Measurements from ENCODE around the gene TSR1. TPM values are rescaled to one million over a fixed set of nuclear protein-coding genes. Genes with fewer than 3 reads are reported as not detected.

The TSR1 gene
- 38.5 TPM for polyA plus RNA-seq (ENCODE audit: insufficient read length)
- long read RNA-seq, donor 1, full-length matches to known transcripts, result 4 of 19 reads
- long read RNA-seq, donor 1, partial matches to known transcripts, result 15 of 19 reads
- long read RNA-seq, donor 1, other reads (novel, unspliced or antisense), result 0 of 19 reads
- long read RNA-seq, donor 2, full-length matches to known transcripts, result 3 of 3 reads
- long read RNA-seq, donor 2, partial matches to known transcripts, result 0 of 3 reads
- long read RNA-seq, donor 2, other reads (novel, unspliced or antisense), result 0 of 3 reads
- long read RNA-seq, donor 3, full-length matches to known transcripts, result 2 of 2 reads
- long read RNA-seq, donor 3, partial matches to known transcripts, result 0 of 2 reads
- long read RNA-seq, donor 3, other reads (novel, unspliced or antisense), result 0 of 2 reads
- long read RNA-seq, donor 4, result 0 reads
- long read RNA-seq, donor 5, full-length matches to known transcripts, result 13 of 13 reads
- long read RNA-seq, donor 5, partial matches to known transcripts, result 0 of 13 reads
- long read RNA-seq, donor 5, other reads (novel, unspliced or antisense), result 0 of 13 reads
- long read RNA-seq, donor 6, full-length matches to known transcripts, result 5 of 5 reads
- long read RNA-seq, donor 6, partial matches to known transcripts, result 0 of 5 reads
- long read RNA-seq, donor 6, other reads (novel, unspliced or antisense), result 0 of 5 reads
- long read RNA-seq, donor 7, full-length matches to known transcripts, result 3 of 3 reads
- long read RNA-seq, donor 7, partial matches to known transcripts, result 0 of 3 reads
- long read RNA-seq, donor 7, other reads (novel, unspliced or antisense), result 0 of 3 reads
- long read RNA-seq, donor 8, full-length matches to known transcripts, result 1 of 8 reads
- long read RNA-seq, donor 8, partial matches to known transcripts, result 7 of 8 reads
- long read RNA-seq, donor 8, other reads (novel, unspliced or antisense), result 0 of 8 reads

DNA sequence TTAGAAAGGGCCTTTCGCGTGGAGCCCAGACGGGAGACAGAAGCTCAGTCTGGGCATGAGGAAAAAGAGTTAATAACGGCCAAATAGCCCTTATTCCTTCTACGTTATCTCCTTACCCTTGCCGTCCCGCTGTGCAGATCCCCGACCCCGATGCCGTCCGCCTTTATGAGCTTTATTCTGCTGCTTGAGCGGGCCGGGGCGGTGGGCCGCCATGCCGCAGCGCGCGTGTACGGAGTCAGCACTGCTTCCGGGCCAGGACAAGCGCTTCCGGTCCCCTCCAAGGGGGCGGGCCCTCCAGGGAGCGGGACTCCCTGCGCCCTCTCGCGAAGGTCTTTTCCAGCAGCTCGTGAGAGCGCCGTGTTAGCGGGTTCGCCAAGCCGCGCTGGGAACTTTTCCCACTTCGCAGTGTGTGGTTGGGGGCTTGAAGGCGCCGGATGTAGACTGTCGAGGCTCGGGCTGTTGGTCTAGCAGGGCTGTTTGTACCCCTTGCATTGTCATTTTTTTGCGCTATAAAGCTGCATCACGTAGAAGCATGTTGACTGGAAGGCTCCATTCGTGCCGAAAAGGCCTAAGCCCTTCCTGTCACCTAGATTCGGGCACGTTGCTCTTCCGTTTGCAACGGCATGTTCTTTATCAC lies at the start of gene TSR1:
Gene TSR1 (minus strand): TSS at position 243 of the 637 bp plus-strand sequence. CDS start 30 bp downstream, at position 213.
- peak; percentile 91 for DNase-seq

DNA sequence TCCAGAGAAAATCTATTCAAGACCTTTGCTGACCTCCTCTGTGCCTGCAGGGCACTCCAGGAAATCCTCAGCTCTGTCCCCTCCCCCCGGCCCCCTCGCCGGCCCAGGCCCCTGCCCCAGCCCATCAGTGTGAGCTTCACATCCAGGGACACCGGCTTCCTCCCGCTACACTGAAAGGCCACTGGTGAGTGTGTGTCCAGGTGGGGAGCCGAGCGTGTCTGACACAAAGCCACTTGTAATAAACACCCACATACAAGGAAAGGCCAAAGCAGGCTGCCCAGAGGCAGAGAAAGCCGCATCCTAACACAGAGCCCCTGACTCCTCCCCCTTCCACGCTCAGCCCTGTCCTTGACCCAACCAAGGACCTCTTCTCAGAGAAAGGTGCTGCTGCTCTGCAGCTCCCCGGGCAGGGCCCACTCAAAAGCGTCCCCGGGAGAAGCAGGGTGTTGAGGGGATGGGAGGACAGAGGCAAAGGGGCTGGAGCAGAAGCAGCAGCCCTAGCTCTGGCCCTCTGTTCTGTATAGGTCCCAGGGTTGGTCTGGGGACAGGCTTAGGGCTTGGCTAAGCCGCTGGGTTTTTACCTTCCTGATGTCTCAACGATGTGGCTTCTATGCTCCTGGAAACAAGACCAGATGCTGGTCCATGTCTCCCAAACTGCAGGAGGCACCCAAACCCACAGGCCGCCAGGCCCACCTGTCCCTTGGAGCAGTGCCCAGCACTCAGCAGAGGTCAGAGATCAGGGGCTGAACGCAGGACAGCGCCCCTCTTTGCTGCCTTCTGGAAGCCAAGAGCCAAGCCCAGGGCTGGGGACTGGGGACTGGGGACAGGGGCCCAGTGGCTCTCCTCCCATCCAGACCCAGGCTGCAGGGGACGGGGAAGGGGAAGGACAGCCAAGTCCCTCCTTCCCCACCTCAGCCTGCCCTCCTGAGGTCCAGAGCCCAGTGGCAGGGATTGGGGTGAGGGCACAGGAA lies 49.3 kb upstream of the TSR1 start:
- DNase-seq, result no peak

GRCh38 chr17:2384439-2385127 lies 48.3 kb upstream of the TSR1 start:
- DNase-seq, result no peak

- DNase-seq, result no peak
Observed at GRCh38 chr17:2383628-2384167, 47.4 kb upstream of the TSR1 start.

GRCh38 chr17:2380950-2381649 lies 44.8 kb upstream of the TSR1 start:
- DNase-seq, result no peak

GRCh38 chr17:2380226-2380922 lies 44.1 kb upstream of the TSR1 start:
- no peak for DNase-seq

DNA sequence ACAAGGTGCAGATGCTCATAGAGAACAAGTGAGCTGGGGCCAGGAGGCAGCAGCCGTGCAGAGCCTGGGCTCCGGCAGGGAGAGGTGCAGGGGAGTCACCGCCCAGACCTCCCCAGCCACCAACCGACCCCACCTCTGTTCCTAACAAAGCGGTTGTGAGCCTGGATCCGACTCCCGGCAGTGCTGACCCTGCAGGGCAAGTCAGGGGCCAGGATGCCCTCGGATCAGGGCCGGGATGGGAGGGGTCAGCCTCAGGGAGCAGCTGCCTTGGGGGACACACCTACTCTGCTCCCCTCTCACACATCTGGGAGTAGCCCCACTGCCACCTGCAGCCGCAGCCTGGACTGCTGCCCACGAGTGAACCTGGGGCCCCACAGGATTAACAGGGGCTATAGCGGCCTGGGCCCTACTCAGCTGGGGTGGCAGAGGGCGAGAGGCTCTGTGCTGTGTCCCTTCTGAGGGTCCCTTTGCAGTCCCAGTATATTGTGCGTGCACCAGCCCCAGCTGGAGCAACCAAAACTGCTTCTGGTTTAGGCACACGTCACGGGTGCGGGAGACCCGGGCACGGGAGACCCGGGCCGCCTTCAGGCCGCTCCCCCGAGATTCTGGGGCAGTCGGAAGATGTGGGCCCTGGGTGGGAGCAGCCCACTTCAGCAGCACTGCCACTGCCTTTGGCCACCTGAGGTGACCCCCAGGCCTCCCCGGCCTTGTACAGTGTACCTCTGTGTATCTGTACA lies 43.4 kb upstream of the TSR1 start:
- no peak for DNase-seq

- DNase-seq, result no peak
Observed at GRCh38 chr17:2378905-2379304, 42.6 kb upstream of the TSR1 start.

DNA sequence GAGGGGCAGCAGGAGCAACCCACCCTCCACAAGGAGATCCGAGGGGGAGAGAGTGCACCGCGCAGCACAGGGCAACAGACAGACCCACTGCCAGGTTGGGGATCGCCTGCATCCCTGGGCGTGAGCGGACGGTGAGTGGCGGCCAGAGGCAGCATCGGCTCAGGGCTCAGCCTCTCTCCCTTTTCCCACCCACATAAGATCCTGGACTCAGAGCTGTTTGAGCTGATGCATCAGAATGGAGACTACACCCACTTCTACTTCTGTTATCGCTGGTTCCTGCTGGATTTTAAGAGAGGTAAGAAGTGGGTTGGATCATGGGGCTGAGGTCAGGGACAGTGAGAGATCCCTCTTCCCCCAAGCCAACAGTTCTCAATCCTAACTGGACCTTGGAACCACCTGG lies 41.4 kb upstream of the TSR1 start:
- no peak for DNase-seq

DNA sequence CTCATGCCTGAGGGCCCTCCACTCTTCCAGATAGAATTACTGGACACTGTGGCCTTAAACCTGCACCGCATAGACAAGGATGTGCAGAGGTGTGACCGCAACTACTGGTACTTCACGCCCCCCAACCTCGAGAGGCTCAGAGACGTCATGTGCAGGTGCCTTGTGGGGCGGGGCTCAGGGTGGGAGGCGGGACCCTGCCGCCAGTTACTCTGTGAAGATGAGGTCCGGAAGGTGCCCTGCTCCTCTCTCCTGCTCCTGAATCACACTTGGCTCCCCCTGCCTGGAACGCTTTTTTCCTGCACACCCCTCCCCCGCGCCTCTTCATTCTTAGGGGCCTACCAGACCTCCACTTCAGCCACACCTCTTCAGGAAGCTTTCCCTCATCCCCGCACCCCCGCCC lies 39.9 kb upstream of the TSR1 start:
- DNase-seq, result no peak

DNA sequence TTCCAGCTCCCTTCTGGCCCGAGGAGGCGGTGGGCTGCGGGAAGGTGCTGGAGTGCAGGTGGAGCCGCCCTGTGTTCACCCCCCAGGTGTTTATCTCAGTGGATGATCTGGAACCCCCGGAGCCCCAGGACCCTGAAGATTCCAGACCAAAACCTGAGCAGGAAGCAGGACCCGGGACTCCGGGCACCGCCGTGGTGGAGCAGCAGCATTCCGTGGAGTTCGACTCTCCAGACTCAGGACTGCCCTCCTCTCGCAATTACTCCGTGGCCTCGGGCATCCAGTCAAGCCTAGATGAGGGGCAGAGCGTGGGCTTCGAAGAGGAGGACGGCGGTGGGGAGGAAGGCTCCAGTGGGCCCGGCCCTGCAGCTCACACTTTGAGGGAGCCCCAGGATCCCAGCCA lies 39.1 kb upstream of the TSR1 start:
- no peak for DNase-seq

DNA sequence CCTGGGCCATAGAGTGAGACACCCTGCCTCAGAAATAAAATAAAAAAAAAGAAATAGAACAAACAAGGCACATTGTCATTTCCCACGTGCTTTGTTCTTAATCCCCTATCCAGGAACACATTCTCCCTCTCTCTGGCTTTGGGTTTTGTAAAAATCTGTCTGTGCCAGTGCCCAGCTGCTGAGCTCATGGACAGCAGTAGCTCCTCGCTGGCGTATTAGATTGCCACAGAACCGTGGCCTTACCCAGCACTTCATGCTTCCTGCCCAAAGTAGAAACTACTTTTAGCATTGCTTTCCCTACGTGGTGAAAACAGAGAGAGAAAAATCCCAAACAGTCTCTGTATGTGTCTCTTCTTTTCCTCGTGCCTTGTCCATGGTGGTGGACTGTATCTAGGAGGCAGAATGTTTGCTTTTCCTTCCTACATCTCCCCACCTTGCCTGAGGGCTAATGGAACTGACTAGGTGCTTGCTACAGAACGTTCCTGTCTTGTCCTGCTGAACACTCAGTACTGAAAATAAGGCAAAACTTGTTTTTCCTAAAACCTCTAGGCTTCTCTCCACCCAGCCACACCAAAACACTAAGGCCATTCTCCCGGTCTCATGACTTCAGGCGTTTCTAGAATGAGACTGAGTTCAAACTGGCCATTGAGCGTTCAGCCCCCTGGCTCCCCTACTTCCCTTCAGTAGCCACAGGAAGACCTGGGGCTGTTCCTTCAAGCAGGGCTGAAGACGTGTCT lies 38.5 kb upstream of the TSR1 start:
- no peak for DNase-seq

DNA sequence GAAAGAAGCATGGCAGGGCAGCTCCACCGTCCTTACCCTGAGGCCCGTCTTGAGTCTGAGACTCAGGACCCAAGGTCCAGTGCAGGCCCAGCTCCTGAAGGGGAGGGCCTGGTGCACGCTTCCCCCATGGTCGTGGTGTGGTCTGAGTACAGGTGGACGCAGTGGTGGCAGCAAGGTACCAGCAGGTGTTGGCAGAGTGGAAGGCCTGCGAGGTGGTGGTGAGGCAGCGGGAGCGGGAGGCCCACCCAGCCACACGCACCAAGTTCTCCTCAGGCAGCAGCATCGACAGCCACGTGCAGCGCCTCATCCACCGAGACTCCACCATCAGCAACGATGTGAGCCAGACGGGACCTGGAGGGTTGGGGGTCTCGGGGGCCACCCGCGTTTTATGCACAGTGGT lies 36.9 kb upstream of the TSR1 start:
- DNase-seq, result no peak

DNA sequence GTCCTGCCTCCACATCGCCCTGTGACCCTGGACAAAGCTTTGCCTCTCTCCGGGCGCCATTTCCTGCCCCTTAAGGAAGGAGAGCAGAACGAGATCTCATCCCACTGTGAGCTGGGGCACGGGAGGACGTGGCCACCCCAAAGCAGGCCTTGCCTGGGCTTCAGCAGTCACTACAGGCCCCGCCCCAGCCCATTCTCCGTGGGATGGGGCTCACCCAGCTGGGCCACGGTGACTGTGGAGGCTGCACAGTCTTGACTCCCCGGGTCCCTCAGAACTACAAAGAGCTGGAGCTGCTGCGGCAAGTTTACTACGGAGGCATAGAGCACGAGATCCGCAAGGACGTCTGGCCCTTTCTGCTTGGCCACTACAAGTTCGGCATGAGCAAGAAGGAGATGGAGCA lies 36.4 kb upstream of the TSR1 start:
- DNase-seq, result no peak

DNA sequence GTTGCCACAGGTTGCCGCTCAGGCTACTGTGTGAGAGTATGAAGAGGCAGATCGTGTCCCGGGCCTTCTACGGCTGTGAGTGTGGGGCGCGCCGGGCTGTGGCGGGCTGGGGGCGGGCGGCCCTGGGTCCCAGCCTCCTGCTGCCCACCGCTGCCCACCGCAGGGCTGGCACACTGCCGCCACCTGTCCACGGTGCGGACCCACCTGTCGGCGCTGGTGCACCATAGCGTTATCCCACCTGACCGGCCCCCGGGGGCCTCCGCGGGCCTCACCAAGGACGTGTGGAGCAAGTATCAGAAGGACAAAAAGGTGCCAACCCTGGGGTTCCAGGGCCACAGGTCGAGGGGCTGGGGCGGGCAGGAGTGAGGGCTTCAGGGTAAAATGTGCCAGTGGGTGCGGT lies 35.9 kb upstream of the TSR1 start:
- no peak for DNase-seq

DNA sequence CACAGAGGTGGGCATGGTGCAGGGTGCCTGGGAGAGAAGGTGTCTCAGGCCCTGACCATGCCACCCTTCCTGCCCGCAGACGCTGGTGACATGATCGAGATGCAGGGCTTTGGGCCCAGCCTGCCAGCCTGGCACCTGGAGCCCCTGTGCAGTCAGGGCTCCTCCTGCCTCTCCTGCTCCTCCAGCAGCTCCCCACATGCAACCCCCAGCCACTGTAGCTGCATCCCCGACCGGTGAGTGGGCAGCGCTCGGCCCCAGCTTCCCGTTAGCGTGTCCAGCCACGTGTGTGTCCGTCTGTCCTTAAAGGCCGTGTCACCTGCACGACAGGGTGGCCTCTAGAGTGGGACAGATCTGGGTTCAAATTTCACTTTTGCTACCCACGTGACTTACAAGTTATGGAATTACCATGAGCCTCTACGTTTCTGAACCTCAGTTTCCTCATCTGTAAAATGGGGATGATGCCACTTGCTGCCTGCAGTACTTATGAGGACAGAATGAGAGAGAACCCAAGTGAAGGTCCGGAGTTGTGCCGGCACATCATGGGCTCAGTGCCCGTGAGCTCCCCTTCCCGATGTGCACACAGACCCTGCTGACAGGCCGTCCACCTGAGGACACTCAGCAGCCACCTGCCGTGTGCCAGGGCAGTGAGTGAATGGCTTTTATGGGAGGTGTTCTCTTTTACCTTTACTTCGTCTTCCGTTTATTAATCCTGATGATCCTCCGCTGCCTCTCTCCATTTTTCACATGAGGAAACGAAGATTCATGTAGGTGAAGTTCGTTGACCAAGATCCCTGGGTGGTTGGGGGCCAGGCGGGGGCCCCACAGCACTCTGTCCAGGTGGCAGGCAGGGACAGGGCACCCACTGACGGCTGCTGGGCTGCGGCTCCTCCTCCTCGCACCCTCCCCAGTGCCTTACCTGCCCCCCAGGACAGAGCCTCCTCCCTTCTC lies 35.2 kb upstream of the TSR1 start:
- DNase-seq, result no peak

GRCh38 chr17:2370211-2370589 lies 33.9 kb upstream of the TSR1 start:
- no peak for DNase-seq

All from left kidney (tissue), 8 donors.